GM18520 (cell line): Measurements from ENCODE around the gene KCNG2.
A peak's percentile ranks its signal among the peaks of the same experiment; 100 is the strongest.

ENCODE experiments used
- ATAC-seq: cut with Tn5 transposase; IDR thresholded peaks from one replicate; pipeline ENCODE4 v1.9.1; 2021; ENCODE audit not compliant: unreplicated experiment

Gene KCNG2

GRCh38 chr18:79817607-79817998, 19.9 kb downstream of the KCNG2 start:
- no peak for ATAC-seq

GRCh38 chr18:79818036-79818435, 20.3 kb downstream of the KCNG2 start:
- no peak for ATAC-seq

- no peak for ATAC-seq
These were observed 20.9 kb downstream of the KCNG2 start for GRCh38 chr18:79818631-79819030.

- ATAC-seq = no peak
These were observed 21.6 kb downstream of the KCNG2 start for GRCh38 chr18:79819064-79819967.

- ATAC-seq = peak; percentile 80
These were observed 22.2 kb downstream of the KCNG2 start for GRCh38 chr18:79819968-79820351.

- no peak for ATAC-seq
These were observed 25.4 kb downstream of the KCNG2 start for GRCh38 chr18:79823120-79823519.

GRCh38 chr18:79825913-79826312, 28.2 kb downstream of the KCNG2 start:
- ATAC-seq = no peak

GRCh38 chr18:79826966-79827365, 29.2 kb downstream of the KCNG2 start:
- ATAC-seq = no peak

- no peak for ATAC-seq
These were observed 30.5 kb downstream of the KCNG2 start for GRCh38 chr18:79828258-79828657.

GRCh38 chr18:79829136-79829854, 31.6 kb downstream of the KCNG2 start:
- no peak for ATAC-seq

- no peak for ATAC-seq
These were observed 34.4 kb downstream of the KCNG2 start for GRCh38 chr18:79832169-79832568.

GRCh38 chr18:79834834-79835233, 37.1 kb downstream of the KCNG2 start:
- no peak for ATAC-seq

GRCh38 chr18:79841936-79842335, 44.2 kb downstream of the KCNG2 start:
- ATAC-seq = no peak

GRCh38 chr18:79844999-79845563, 47.3 kb downstream of the KCNG2 start:
- ATAC-seq = no peak

- ATAC-seq = no peak
These were observed 49.3 kb downstream of the KCNG2 start for GRCh38 chr18:79846936-79847557.

GRCh38 chr18:79847606-79848293, 50.0 kb downstream of the KCNG2 start:
- no peak for ATAC-seq

GRCh38 chr18:79848294-79848578, 50.5 kb downstream of the KCNG2 start:
- ATAC-seq = no peak

- ATAC-seq = no peak
These were observed 51.0 kb downstream of the KCNG2 start for GRCh38 chr18:79848579-79849327.

GRCh38 chr18:79849328-79850207, 51.8 kb downstream of the KCNG2 start:
- no peak for ATAC-seq
